ENCODE results near the gene YY1. TPM values are rescaled to one million over a fixed set of nuclear protein-coding genes. Genes with fewer than 3 reads are reported as not detected.
A peak's percentile ranks its signal among the peaks of the same experiment; 100 is the strongest.

YY1 gene
- total and polyA plus RNA-seq, 2 experiments from 2014 or later, result 38.2 to 43.3 TPM

- Histone ChIP-seq H2AFZ (no peak overlapping the region), H3F3A (ENCODE audit: insufficient read depth) (peaks cover 6% of the 10 kb centered on the region; the same call in 1 of the 2 replicates), H3K79me2 (ENCODE audit: insufficient read depth) (peaks cover 14% of the 10 kb centered on the region; the same call in 1 of the 2 replicates), H3K36me3 (ENCODE audit: low read depth) (no peaks in the 10 kb centered on the region), H3K4me1 (ENCODE audit: insufficient read depth) (no peaks in the 10 kb centered on the region), H4K20me1 (ENCODE audit: insufficient read depth) (no peaks in the 10 kb centered on the region), H3K9me3 (ENCODE audit: low read depth) (no peaks in the 10 kb centered on the region), H3K27ac (no peak overlapping the region), H3K9me2 (ENCODE audit: insufficient read depth) (no peaks in the 10 kb centered on the region), H3K9ac (no peak overlapping the region), H3K4me2 (ENCODE audit: unreplicated experiment) (no peak overlapping the region), H3K27me3 (replicated peaks; ENCODE audit: insufficient read depth) (no peaks in the 10 kb centered on the region), H3K4me3 (no peak overlapping the region)
- TF ChIP-seq EZH2 (IDR thresholded peaks at IDR 0.05; ENCODE audit: insufficient read depth, poor library complexity, severe bottlenecking) (no peak), EZH2phosphoT487 (IDR thresholded peaks at IDR 0.05; ENCODE audit: insufficient read depth, low read depth) (no peak)
- 55% methylated on average over 12 of the region's 12 CpGs for WGBS, 2 experiments (ENCODE audit: low coverage in 1 of 2, low lambda C conversion rate in 2 of 2, missing lambda C conversion rate in 2 of 2)
- peak; percentile 48 for DNase-seq
- in situ Hi-C loops (cut with MboI), result no loop called here
Measured at GRCh38 chr14:100288382-100289185, 49.6 kb downstream of the YY1 start.

DNA sequence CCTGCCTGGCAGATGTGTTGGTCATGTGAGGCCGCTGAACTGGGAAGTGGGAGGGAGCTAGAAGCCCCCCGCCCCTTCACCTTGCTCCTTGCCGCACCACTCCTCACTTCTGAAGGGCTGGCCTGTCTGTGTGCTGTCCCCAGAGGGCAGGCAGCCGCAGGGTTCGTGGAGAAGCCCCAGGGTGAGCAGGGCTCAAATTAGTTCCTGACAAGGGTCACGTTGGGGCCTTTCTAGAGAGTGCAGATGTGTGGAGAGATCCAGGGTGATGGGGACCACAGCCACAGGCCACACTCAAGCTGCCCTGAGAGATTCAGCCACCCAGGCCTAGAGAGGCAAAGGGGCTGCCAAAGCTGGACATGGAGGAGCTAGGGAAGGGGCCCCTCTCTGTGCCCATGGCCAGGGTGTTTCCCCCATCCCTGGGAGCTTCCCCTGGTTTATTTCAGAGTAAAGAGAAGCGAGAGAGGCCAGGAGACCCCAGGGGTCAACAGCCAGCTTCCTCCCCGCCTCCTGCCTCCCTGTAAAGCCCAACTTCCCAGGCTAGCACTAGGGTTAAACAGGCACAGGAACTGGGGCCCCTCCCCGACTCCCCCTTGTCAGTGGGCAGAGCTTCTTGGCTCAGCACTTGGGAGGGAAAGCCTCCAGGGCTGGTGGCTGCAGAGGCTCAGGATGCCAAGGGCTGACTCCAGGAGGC is 51.1 kb downstream of the YY1 start:
- no peak for TF ChIP-seq EZH2phosphoT487 (IDR thresholded peaks at IDR 0.05; ENCODE audit: insufficient read depth, low read depth)
- no peak for TF ChIP-seq EZH2 (IDR thresholded peaks at IDR 0.05; ENCODE audit: insufficient read depth, poor library complexity, severe bottlenecking)
- no peak for DNase-seq

DNA sequence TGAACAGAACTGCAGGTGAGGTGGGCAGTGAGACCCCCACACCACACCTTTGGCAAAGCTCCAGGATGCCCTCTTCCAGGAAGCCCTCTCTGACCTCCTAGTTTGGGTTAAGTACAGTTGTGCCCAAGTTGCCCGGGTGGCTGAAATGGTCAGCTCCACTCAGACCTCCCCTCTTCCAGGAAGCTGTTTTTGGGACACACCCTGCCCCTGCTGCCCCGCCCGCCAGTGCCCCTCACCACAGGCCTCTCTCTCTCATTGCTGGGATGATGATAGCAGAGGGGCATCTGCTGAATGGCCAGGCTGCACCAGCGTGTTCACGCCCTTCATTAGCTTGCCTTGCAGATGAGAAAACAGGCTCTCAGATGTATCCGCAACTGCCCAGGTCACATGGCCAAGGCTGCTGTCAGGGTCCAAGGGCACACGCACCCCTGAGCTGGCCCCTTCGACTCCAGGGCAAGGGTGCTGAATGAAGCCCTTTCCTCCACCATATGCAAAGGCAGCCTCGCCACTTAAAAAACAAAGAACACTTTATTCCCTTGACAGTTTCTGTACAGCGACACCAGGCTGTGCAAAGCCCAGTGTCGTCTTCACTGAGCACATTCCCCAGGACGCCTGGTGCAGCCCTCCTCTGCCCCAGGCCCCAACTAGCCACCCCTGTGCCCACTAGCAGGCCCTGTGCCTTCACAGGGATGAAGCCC is 51.8 kb downstream of the YY1 start:
- Histone ChIP-seq H3K9me3 (ENCODE audit: low read depth) (no peaks in the 10 kb centered on the region), H3K79me2 (ENCODE audit: insufficient read depth) (no peaks in the 10 kb centered on the region), H3K27ac (no peak overlapping the region), H3K36me3 (ENCODE audit: low read depth) (no peaks in the 10 kb centered on the region), H3K9ac (no peak overlapping the region), H3K4me1 (ENCODE audit: insufficient read depth) (peaks cover 5% of the 10 kb centered on the region; the same call in 1 of the 2 replicates), H3K27me3 (replicated peaks; ENCODE audit: insufficient read depth) (no peaks in the 10 kb centered on the region), H3K9me2 (ENCODE audit: insufficient read depth) (no peaks in the 10 kb centered on the region), H3K4me2 (ENCODE audit: unreplicated experiment) (no peak overlapping the region), H3K4me3 (no peak overlapping the region), H3F3A (ENCODE audit: insufficient read depth) (no peaks in the 10 kb centered on the region), H4K20me1 (ENCODE audit: insufficient read depth) (no peaks in the 10 kb centered on the region), H2AFZ (no peak overlapping the region)
- 86 to 90% methylated on average over 11 to 12 of the region's 12 CpGs for WGBS, 2 experiments (ENCODE audit: low coverage in 1 of 2, low lambda C conversion rate in 2 of 2, missing lambda C conversion rate in 2 of 2)
- in situ Hi-C loops (cut with MboI), result no loop called here
- DNase-seq, result no peak
- TF ChIP-seq EZH2 (IDR thresholded peaks at IDR 0.05; ENCODE audit: insufficient read depth, poor library complexity, severe bottlenecking), result no peak
- no peak for TF ChIP-seq EZH2phosphoT487 (IDR thresholded peaks at IDR 0.05; ENCODE audit: insufficient read depth, low read depth)

More for the DNA sequence above, 51.1 kb downstream of the YY1 start:
- no peak overlapping the region for H3K27ac ChIP-seq
- 72 to 74% methylated on average over 9 of the region's 9 CpGs for WGBS, 2 experiments (ENCODE audit: low coverage in 1 of 2, low lambda C conversion rate in 2 of 2, missing lambda C conversion rate in 2 of 2)
- no peaks in the 10 kb centered on the region for H3K9me3 ChIP-seq (ENCODE audit: low read depth)
- in situ Hi-C loops (cut with MboI), result no loop called here
- H3K9me2 ChIP-seq (ENCODE audit: insufficient read depth), result no peaks in the 10 kb centered on the region
- H2AFZ ChIP-seq, result no peak overlapping the region
- no peak overlapping the region for H3K4me3 ChIP-seq
- no peaks in the 10 kb centered on the region for H3K36me3 ChIP-seq (ENCODE audit: low read depth)
- H4K20me1 ChIP-seq (ENCODE audit: insufficient read depth), result no peaks in the 10 kb centered on the region
- no peak overlapping the region for H3K9ac ChIP-seq
- peaks cover under 1% of the 10 kb centered on the region; the same call in 1 of the 2 replicates for H3K79me2 ChIP-seq (ENCODE audit: insufficient read depth)
- no peaks in the 10 kb centered on the region for H3K27me3 ChIP-seq (replicated peaks; ENCODE audit: insufficient read depth)
- H3K4me1 ChIP-seq (ENCODE audit: insufficient read depth), result peaks cover 5% of the 10 kb centered on the region; the same call in 1 of the 2 replicates
- H3F3A ChIP-seq (ENCODE audit: insufficient read depth), result no peaks in the 10 kb centered on the region
- H3K4me2 ChIP-seq (ENCODE audit: unreplicated experiment), result no peak overlapping the region

Data from GM23248 (cell line).